CD4-positive, alpha-beta T cell treated with Interferon gamma for 1 hour (primary cell): ENCODE results near the gene PARS2.
"Not testable (repeated sequence)": the region's sequence is repeated elsewhere in the genome, so short reads cannot be mapped to it uniquely, and the experiment has no call there.

Source experiments
- DNase-seq: peaks from one replicate; pipeline ENCODE4 v3.0.0-alpha.2; 2020

PARS2 gene

DNA sequence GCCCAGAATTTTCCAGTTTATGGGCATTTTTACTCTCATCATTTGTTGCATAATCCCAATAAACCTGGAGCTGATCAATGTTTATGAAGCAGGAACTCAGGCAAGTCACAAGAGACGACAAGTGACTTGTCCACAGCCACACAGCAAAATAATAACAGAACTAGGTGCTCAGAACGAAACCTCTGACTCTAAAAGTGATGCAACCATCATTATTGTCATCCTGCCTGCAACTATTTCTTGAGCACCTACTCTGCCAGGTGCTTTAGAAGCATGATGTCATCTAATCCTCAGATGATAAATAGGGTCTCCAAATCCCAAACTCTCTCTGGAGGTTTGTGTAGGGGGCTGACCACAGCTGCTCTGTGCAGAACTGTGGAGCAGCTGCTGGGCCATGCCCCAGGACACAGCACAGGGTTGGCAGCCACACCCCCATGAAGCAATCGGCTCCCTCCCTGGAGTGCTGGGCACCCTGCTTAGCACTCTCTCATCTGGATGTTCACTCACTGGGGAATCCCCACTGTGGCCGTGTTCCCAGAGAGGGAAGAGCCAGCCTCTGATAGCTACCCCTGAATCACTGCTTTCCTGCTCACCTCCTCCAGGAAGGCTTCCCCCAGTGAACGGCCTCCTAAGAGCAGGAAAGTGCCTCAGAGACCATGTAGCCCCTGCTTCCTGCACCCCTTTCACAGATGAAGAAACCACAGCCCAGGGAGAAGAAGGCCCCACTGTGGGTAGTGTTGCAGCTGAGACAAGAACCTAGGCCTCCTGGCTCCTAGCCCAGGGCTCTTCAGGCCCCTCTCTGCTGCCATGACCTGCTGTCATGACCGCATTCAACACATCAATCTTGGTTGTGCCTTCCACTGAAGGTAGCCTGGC, 34.7 kb upstream of the PARS2 start:
- no peak for DNase-seq

DNA sequence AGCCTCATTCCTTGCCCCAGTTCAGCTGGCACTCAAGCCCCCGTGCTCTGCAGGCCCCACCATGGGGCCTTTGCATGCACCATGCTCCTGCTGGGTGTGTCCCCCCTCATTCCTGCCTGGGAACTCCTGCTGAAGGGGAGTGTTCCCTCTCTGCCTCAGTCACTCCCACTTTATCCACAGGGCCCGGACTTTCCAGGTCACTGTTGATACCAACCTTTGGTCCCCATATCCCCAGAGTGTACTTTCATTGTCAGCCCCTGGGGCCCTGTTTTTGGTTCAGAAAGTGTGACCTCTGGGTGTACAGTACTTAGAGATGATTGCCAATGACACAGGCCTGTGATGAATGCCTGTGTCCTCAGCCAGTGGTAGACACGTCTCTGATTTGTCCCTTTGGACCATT, 33.9 kb upstream of the PARS2 start:
- DNase-seq: no peak

DNA sequence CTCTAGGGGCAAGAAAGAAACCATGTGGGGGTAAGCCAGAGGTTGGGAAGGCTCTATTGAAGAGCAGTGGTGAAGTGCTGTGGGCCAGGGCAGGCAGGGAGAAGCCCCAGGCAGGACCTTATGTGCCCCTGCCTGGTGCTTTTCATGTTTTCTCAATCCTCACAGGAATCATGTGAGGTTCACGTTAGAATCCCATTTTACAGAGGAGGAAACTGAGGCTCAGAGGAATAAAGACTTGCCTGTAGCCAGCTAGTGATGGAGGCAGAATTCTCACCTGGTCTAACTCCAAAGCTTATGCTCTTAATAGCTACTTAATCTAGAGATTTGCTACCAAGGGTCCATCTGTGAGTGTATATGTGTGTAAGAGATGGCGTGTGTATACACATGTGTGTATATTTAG, 32.6 kb upstream of the PARS2 start:
- no peak for DNase-seq

DNA sequence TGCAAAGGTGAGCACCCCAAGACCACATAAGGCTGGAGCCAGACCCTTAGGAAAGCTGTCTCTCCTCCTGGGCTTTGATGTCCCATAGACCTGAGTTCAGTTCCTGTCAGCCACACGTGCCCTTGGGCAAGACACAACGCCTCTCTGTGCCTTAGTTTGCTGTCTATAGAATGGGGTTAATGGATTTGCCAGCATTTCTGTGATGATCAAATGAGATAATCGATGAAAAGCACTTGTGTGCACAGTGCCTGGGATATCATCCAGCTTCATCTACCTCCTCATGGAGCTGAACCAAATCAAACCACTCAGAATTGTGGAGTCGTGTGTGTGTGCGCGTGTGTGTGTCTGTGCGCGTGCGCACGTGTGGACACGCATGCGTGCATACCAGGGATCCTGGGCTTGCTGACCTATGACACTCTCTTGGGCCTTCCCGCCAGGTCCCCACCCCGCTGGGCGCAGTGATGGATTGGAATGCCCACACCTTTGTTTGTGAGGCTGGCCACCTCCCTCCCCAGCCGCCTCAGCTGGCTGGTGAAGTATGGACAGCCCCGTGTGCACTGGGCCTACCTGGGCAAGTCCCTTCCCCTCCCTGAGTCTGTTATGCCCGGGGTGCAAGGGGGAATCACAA, 31.6 kb upstream of the PARS2 start:
- DNase-seq: no peak

DNA sequence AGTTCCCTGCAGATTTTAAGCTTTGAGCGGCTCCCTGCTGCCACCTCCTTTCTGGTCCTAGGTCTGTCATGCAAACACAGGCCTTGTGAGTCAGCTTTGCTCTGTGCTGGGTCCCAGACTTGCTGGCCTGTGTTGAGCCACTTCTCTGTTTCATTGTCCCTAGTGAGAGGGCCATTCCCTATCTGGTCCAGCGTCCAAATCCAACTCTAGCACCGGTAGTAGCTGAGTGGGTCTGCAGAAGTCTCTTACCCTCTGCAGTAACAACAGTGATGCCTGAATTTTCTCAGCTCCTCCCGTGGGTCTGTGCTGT, 31.0 kb upstream of the PARS2 start:
- no peak for DNase-seq

DNA sequence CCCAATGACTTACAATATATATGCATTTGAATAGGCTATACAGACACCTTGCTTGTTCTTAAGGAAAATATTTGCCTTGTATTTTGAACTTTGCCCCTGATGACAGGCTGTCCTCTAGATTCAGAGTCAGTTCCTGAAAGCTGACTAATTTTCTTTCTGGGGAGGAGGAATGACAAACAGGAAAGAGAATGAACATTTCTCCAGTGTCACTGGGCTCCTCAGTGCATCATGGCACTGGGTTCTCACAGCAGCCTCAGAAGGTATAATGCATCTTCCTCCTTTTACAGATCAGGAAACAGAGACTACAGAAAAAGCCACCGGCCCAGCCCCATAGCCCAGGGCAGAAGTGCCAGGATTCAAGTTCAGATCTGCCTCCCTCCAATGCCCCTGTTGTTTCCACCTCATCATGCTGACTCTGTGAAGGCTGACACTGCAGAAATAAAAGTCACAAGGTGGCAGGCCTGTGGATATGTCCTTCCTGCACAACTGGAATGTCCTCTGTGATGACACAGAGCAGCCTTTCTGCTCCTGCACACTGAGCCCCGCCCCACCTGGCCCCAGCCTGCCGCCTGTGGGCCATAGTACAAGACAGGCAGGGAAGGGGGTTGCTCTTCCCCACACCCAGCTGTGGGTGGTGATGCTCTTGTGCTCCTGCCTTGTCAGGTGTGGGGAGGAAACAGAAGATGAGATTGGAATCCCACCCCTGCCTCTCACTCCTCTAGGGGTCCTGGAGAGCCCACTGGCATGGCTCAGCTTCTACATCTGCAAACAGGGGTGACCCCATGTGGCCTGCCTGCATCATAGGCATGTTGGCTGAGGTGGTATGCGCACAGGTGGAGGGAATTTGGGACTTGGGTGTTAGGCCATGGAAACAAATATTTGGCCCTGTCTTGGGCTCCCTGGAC, 30.4 kb upstream of the PARS2 start:
- DNase-seq: no peak

DNA sequence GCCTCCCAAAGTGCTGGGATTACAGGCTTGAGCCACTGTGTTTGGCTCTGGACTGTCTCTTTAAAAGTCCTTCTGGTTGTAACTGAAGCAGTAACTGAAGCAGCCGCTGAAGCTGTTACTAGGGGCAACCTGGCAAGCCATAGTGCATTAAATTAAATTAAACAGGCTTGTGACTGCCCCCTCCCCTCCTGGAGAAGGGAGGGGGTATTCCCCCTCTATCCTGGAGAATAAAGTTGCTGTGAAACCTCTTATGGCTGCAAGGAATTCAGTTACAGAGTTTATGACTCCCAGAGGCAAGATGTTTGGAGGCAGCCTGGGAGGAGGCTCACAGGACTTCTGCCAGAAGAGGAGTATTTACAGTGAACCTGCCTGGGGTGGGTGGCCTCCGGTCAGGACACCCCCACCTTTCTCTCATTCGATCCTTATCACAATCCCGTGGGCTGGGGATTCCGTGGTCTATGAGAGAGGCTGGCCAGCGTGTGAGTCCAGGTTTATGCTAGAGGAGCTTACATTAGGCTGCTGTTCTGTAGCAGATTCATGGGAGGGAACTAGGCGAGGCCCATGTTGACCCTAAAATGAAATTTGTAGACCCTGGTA, 28.5 kb upstream of the PARS2 start:
- no peak for DNase-seq

DNA sequence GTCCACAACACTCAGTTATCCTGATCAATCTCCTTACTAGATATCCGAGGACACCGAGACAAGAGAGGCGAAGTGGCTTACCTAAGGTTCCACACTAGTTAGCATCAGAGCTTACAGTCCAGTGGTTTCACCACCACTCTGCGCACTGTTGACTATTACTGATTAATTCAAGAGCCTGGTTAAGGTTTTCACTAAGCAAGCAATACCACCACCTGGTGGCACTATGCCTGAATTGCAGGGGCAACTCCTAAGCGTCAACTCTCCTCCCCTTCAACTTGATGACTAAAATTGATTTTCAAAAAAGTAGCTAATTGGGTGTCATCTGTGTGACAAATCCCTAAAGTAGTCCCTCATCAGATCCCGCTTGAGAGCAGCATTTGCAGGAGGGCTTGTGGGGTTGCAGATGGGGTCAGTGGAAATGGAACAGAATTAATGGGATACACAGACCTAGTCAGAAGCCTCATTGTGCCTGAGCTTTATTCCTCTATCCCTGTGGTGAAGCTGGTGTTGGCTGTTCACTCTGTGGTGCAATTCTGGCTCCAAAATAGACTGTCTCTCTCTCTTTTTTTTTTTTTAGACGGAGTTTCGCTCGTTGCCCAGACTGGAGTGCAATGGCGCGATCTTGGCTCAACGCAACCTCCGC, 27.7 kb upstream of the PARS2 start:
- no peak for DNase-seq

DNA sequence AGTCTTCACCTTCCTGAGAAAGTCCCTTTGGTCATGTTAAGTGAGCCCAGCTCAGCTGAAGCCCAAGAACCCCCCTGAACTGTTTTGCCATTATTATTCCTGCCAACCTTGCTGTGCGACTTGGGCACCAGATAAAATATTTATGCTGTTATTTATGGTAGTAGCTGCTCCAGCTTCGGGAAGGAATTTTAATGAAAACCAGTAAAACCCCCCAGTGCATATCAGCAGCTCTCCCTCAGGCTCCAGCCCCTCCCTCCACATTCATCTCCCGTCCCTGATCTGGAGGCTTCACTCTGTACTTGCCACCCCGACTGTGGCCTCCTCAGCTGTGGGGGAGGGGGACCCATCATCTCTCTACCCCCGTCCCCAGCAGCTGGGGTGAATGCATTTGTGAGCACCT, 24.1 kb upstream of the PARS2 start:
- no peak for DNase-seq

DNA sequence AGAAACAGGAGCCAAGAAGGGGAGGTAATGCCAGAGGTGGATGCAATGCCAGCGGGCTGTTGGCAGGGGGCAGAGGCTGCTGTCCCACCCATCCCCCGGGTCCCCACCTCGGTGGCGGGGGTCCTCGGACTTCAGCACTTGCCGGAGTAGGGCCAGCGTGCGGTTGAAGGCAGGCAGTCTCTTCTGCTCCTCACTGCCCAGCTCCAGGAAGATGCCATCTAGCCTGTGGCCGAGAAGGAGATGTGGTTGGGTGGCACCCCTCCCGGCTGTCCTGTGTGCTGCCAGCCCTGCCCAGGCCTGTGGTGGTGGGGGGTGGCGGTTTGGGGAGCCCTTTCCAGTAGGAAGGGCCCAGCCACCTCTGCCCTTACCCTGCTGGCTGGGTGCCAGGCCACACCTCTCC, 23.3 kb upstream of the PARS2 start:
- no peak for DNase-seq

DNA sequence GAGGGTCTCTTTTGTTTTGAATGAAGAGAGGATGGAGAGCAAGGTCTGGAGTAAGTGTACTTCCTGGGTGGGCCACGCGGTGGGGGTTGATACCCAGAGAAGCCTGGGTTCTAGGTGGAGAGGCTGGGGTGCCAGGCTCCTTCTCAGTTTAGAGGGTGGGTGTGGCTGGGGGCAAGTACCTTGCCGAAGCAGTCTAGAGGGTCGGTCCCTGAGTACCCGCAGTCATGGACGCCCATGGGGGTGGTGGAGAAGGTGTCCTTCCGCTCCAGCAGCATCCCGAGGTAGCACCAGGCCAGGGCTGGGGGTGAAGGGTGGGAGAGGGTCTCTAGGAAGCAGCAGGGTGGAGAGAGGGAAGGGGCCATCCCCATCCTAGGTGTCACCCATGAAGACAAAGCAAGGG, 22.5 kb upstream of the PARS2 start:
- no peak for DNase-seq

DNA sequence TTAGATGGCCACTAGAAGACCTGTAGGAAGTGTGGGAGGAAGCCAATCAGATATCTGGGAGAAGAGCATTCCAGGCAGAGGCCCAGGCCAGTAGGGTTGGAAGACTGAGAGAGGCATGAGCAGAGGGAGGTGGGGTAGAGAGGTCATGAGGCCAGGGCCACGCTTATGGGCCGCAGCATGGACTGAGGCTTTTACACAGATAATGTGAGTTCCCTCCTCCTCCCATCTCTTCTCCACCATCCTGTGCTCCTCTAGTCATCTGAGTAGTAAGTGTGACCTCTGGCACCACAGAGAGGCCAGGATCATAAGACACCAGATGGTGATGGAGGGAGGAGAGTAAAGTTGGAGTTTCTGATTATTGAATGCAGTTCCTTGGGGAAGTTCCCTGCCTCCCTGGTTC, 19.7 kb upstream of the PARS2 start:
- no peak for DNase-seq

DNA sequence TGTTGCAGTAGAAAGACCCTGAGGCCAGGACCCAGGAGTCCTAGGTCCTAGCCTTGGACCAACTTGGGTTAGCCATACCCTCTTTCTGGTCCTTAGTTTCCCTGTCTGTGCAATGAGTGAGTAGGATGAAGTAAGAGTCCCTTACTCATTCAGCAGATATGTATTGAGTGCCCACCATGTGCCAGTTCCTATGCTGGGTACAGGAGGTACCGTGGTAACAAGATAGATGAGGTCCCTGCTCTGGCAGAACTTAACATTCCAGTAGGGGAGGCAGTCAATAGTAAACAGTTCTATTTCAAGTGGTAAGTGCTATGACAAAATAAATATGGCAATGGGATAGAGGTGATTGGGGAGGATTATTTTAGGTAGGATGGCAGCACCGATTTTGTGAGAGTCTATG, 18.3 kb upstream of the PARS2 start:
- DNase-seq: no peak

DNA sequence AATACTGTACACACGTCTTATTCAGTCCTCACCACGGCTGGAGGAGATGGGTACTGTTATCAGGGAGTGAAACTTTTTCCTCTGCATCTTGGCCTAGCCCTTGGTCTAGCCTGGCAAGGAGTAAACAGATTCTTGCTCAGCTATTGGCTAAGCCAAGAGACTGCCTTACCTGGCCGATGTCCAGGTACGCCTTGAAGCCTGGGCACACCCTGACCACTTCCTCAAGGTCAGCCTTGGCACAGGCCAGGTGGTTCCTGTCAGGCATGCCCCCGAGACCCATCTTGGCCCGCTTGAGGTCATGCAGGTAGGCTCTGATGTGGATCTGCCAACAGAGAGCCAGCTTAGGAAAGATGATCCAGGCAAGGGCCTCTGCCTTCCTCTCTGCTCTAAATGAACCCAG, 17.8 kb upstream of the PARS2 start:
- no peak for DNase-seq

DNA sequence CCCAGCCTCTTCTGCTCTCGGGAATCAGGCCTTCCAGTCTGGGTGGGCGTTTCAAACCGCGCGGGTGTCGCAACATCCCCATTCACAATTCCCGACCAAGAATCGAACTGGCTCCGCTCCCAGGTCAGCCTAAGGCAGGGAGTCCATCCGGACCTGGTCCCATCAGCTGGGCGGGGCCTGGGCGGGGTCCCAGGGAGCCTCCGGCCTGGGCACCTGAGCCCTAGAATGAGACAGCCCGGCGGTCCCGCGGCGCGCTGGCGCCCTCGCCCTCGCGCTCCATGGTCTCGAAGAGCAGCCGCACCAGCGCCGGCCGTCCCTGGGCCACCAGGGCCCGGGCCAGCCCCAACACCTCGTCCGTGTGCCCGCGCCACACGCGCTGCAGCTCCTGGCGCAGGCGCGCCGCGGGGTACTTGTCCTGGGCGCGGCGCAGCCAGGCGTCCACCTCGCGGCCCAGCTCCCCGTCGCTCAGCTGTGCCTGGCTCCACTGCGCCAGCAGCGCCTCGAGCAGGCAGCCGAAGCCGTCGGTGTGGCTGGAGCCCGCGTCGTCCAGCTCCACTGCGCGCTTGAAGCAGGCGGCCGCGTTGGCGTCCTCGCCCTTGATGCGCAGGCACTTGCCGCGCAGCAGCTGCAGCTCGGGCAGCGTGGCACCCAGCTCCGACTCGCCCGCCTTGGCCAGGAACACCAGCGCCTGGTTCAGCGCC, 16.9 kb upstream of the PARS2 start:
- no peak for DNase-seq

DNA sequence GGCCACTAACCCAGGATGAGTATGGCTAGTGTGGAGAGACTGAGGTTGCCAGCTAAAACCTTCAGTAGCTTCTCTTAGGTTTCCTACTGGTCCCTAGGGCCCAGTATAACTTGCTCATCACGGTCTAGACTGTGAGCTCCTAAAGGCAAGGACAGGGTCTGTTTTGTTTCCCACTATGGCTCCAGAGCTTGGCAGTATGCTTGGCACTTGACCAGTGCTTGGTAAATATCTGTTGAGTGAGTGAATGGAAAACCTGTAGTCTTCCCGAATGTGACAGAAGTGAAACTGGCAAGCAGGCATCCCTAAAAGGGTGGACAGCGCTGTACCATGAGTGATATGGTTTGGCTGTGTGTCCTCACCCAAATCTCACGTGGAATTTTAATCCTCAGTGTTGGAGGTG, 13.1 kb upstream of the PARS2 start:
- no peak for DNase-seq

DNA sequence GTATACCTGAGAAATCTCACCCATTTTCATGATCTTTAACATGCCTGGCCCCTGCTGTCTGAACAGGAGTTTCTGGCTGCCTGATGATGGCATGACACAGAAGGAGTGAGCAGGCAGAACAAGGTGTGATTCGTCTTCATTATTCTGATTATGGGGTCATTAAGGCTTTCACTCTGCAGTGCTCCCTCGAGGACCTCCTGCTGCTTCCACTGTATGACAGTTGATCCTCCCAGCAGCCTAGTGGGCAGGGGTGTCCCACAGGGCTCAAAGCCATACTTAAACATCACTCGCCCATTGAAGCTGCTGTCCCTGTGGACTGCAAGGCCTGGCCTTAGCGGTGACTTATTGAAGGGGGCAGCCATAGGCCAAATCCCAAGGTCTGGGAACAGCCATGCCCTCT, 12.7 kb upstream of the PARS2 start:
- no peak for DNase-seq

DNA sequence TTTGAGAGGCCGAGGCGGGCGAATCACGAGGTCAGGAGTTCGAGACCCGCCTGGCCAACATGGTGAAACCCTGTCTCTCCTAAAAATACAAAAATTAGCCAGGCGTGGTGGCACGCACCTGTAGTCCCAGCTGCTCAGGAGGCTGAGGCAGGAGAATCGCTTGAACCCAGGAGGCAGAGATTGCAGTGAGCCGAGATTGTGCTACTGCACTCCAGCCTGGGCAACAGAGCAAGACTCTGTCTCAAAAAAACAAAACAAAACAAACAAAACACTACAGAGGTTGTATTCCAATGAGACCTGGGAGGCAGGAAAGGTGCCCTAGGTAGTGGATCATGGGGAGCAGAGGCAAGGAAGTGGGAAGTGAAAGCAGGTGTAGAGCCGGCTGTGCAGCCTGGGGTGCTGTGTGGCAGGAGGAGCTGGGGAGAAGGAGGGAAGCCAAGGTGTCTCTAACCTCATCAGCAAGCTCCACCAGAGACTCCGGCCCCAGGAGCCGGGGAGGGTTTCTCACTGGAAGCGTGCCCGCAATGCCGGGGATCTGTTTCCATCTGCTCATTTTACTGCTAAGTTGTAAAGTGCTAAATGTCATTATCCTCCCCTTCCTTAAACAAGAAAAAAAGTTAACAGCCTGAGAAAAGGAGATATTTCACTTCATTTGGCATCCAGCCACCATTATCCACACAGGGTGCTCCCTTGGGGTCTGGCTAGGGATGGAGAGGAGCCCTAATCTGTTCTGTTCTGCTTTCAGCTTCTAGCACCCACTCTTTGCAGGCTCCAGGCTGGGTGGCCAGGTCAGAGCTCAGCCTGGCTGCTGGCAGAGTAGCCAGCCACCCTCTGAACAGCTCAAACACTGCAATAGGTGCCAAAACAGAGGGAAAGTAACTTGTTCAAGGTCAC, 11.8 kb upstream of the PARS2 start:
- not testable (repeated sequence) for DNase-seq

DNA sequence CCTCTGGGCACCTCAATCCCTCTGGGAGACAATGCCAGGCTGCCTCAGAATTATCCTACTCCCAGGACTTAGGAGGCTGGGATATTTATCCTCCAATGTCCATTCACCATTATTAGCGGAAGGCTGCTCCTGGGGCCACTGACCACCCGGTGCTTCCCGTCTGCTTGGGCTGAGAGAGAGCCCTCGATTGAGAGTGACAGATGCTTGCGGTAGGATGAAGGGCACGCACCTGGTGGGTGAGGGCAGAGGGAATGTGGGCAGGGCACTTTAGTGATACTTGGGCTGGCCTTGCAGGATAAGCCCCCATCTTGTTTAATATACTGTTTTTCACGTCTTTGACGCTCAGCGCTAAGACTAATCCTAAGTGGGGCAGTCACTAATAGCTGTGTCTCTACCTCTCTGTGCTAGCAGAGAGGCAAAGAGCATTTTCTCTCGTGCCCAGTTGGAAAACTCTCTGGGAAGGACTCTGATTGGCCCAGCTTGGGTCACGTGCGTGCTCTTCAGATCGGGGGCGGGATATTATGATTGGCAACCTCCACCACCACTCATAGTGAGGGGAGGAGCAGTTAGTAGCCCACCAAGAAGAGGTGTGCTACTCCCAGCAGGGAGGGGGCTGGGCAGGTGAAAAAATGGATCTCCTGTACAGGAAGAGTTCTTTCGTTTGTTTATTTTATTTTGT, 10.6 kb upstream of the PARS2 start:
- DNase-seq: no peak

DNA sequence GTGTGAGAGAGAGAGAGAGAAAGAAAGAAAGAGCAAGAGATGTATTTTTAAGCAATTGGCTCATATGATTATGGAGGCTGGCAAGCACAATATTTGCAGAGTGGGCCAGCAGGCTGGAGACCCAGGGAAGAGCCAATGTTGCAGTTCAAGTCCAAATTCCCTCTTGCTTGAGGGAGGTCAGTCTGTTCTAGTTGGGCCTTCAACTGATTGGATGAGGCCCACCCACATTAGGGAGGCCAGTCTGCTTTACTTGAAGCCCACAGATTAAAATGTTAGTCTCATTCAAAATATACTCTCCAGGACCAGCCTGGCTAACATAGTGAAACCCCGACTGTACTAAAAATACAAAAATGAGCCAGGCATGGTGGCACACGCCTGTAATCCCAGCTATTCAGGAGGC, 8.6 kb upstream of the PARS2 start:
- DNase-seq: no peak

DNA sequence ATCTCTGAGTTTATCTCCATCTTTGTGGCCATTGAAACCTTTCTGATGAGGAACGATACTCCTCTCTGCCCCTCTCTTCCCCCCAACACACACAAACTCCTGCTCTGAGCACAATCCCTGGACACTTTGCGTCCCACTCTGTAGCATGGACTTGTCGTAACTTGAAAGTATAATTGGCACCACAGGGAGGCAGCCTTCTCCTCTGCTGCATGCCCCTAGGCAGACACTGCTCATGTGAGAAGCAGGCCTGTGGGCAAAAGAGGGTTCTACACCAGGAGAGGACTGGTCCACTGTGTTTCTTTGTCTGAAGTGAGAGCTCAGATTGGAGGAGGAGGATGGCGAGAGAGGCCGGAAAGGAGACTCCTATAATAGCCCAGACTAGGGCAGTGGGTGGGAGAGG, 3.8 kb upstream of the PARS2 start:
- no peak for DNase-seq
